Uterus (tissue), 4 donors: ENCODE data around the gene ILF3. TPM values are rescaled to one million over a fixed set of nuclear protein-coding genes. Genes with fewer than 3 reads are reported as not detected.

Experiments
- DNase-seq, 2 donors: peaks; one replicate each; pipeline ENCODE4 v3.0.0-alpha.2; 2019 to 2020
- H3K27ac ChIP-seq, 2 donors: fragments of 200-600 bp; sonication (generic); 1 replicate in 1 of 2; 2 replicates in 1 of 2; pipeline ENCODE4 v1.5.1; 2016 to 2018
- H3K27me3 ChIP-seq, 2 donors: fragments of 200-600 bp; sonication (generic); one replicate each; pipeline ENCODE4 v1.5.1; 2018 to 2019; ENCODE audit warnings: control low read depth in 1 of 2
- H3K36me3 ChIP-seq, 2 donors: fragments of 200-600 bp; sonication (generic); one replicate each; pipeline ENCODE4 v1.5.1; 2019; ENCODE audit warnings: control low read depth in 1 of 2
- H3K4me1 ChIP-seq, 2 donors: fragments of 200-600 bp; sonication (generic); one replicate each; pipeline ENCODE4 v1.5.1; 2018 to 2019; ENCODE audit warnings: control low read depth in 1 of 2
- H3K4me3 ChIP-seq, 2 donors: fragments of 200-600 bp; sonication (generic); 1 replicate in 1 of 2; 2 replicates in 1 of 2; pipeline ENCODE4 v1.5.1; 2018 to 2019; ENCODE audit warnings: mild to moderate bottlenecking in 1 of 2
- H3K9me3 ChIP-seq, 2 donors: fragments of 200-600 bp; sonication (generic); one replicate each; pipeline ENCODE4 v1.5.1; 2019; ENCODE audit warnings: control low read depth in 1 of 2
- POLR2A ChIP-seq, 2 donors: fragments of 450-650 bp; IDR thresholded peaks; one replicate each; pipeline ENCODE4 v1.6.1; 2016; ENCODE audit warnings: antibody characterized with exemption in 2 of 2, mild to moderate bottlenecking in 1 of 2, moderate library complexity in 1 of 2
- intact Hi-C: fragments of 100-400 bp; cut with DNase I; formaldehyde crosslinking; loops from one replicate; pipeline ENCODE4 v1.15.1; 2023; ENCODE audit warnings: low total_unique reads
- total RNA-seq, 4 donors: library from RNA; depleted of rRNA in 3 of 4; stranded (reverse); fragments of >200 nt in 3 of 4; gene quantifications; one replicate each; pipeline versions ENCODE4 v1.1.0 to v1.2.4, GENCODE V29; 2014 to 2023
- TF ChIP-seq, protein P1 (sequence below), 4 experiments: fragments of 200-600 bp in 2 of 4; fragments of 450-650 bp in 2 of 4; sonication (generic) in 2 of 4; IDR thresholded peaks; one replicate each; pipeline ENCODE4 v1.5.1; 2016 to 2019; ENCODE audit warnings: antibody characterized with exemption in 4 of 4, mild to moderate bottlenecking in 2 of 4, moderate library complexity in 1 of 4
- donor health status: DM: yes; HTN: yes; CAD: no.

The ILF3 gene
- total RNA-seq, 4 donors from 2014 or later = 57.1 to 282 (median 138) TPM

DNA sequence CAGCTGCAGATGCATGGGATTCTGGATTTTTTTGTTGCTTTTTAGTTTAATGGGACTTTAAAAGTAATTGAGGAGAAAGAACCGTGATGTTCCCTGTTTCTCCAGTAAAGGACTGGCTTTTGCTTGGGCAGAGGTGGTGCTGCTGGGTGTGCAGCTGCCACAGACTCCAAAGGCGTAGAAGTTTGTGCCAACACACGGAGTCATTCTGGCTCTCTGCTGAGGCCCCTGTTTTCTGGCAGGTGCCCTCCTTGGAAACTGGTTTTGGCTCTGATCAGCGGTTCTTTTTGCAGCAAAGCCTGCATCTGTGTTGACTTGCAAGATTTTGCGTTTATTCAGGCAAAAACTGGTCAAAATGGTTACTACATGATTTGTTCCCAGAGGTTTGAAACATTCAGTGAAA is 31.1 kb downstream of the ILF3 start:
- Histone ChIP-seq H3K27ac (no peak overlapping the region), H3K4me3 (no peak overlapping the region), H3K27me3 (no peaks in the 10 kb centered on the region), H3K4me1 (no peaks in the 10 kb centered on the region), H3K9me3 (no peaks in the 10 kb centered on the region), H3K36me3 (no peaks in the 10 kb centered on the region)
- intact Hi-C loops = no loop called here
- DNase-seq = no peak
- no peak for TF ChIP-seq POLR2A (IDR thresholded peaks at IDR 0.05)
- TF ChIP-seq, protein P1, sequence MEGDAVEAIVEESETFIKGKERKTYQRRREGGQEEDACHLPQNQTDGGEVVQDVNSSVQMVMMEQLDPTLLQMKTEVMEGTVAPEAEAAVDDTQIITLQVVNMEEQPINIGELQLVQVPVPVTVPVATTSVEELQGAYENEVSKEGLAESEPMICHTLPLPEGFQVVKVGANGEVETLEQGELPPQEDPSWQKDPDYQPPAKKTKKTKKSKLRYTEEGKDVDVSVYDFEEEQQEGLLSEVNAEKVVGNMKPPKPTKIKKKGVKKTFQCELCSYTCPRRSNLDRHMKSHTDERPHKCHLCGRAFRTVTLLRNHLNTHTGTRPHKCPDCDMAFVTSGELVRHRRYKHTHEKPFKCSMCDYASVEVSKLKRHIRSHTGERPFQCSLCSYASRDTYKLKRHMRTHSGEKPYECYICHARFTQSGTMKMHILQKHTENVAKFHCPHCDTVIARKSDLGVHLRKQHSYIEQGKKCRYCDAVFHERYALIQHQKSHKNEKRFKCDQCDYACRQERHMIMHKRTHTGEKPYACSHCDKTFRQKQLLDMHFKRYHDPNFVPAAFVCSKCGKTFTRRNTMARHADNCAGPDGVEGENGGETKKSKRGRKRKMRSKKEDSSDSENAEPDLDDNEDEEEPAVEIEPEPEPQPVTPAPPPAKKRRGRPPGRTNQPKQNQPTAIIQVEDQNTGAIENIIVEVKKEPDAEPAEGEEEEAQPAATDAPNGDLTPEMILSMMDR (IDR thresholded peaks at IDR 0.05) = no peak

DNA sequence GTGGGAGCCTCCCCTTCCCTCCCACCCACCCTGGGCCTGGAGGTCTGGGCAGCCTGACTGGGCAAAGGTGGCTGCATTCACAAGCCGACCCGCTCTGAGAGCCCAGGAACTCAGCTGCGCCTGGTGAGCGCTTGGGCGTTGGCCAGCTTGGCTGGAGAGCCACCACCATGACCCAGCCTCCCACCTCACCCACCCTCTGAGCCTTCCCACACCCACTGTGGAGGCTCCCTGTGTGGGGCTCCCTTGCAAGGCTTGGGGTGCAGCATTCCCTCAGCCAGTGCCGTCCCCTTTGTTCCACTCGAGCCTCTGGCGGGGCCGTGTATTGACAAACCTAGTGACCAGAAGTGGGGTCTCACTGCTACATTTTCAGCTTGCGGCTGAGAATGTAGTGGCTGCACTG is 32.0 kb downstream of the ILF3 start:
- Histone ChIP-seq H3K27me3 (no peaks in the 10 kb centered on the region), H3K9me3 (no peaks in the 10 kb centered on the region), H3K4me1 (no peaks in the 10 kb centered on the region), H3K27ac (no peak overlapping the region), H3K4me3 (no peak overlapping the region), H3K36me3 (no peaks in the 10 kb centered on the region)
- DNase-seq = no peak
- intact Hi-C loops = no loop called here
- TF ChIP-seq, protein P1 (IDR thresholded peaks at IDR 0.05) = no peak
- TF ChIP-seq POLR2A (IDR thresholded peaks at IDR 0.05) = no peak

DNA sequence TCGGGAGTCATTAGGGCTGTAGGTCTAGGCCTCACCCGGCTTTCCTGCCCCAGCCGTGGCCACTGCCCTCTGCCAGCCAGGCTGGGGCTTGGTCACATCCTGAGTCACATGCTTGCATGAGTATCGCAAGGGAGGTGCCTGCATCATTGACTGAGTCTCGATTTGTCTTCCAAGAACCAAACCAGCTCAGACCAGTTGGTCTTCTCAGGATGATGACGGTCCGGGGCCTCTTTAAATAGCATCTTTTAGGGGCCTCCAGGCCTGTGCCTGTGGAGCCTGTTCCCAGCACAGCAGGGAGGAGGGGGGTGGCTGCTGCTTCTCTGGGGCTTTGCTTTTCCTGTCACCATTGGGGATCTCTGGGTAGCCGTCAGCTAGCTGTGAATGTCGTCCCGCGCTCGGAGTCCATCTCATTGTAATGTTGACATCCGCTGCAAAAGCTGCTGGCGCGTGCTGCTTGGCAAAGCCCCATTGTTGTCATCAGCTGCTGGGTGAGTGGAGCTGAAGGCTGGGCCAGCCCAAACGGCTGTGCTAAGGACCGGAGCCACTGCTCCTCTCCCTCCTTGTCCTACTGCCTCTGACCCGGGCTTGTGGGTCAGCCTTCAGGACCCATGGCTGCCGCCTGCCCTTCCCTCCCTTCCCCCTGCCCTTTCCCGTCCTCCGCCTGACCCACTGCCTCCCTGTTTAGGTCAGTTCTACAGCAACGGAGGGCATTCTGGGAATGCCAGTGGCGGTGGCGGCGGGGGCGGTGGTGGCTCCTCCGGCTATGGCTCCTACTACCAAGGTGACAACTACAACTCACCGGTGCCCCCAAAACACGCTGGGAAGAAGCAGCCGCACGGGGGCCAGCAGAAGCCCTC is 32.7 kb downstream of the ILF3 start:
- DNase-seq = no peak
- Histone ChIP-seq H3K27me3 (no peaks in the 10 kb centered on the region), H3K27ac (no peak overlapping the region), H3K9me3 (no peaks in the 10 kb centered on the region), H3K4me3 (no peak overlapping the region), H3K4me1 (no peaks in the 10 kb centered on the region), H3K36me3 (no peaks in the 10 kb centered on the region)
- intact Hi-C loops = no loop called here
- no peak for TF ChIP-seq POLR2A (IDR thresholded peaks at IDR 0.05)
- TF ChIP-seq, protein P1 (IDR thresholded peaks at IDR 0.05) = no peak

DNA sequence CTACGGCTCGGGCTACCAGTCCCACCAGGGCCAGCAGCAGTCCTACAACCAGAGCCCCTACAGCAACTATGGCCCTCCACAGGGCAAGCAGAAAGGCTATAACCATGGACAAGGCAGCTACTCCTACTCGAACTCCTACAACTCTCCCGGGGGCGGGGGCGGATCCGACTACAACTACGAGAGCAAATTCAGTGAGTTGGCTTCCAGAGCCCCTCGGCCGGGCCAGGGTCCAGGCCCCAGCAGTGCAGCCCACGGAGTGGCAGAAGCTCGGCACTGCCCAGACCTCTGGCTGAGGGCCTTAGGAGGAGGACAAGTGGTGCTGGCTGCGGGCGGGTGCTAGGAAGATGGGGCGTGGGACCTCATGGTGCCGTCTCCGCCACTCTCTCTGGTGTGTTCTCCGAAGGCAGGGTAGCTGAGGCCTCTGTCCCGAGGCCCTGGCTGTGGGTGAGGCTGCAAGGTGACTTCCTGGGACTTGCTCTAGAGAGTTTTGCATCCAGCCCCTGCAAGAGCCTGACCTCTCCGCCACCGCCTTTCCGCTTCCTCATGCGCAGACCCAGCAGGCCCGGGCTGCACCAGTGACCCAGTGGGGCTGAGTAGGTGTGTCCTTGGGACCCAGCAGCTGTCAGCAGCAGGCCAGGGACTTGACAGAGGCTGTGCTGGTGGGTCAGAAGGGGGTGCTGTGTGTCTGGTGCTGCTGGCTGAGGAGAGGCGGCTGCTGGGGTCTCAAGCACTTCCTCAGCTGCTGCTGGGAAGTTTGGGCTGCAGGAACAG is 33.6 kb downstream of the ILF3 start:
- no peak overlapping the region for H3K27ac ChIP-seq
- no peaks in the 10 kb centered on the region for H3K27me3 ChIP-seq
- H3K36me3 ChIP-seq = no peaks in the 10 kb centered on the region
- H3K4me1 ChIP-seq = no peaks in the 10 kb centered on the region
- DNase-seq = no peak
- no peaks in the 10 kb centered on the region for H3K9me3 ChIP-seq
- H3K4me3 ChIP-seq = no peak overlapping the region
- intact Hi-C loops = no loop called here
- TF ChIP-seq, protein P1 (IDR thresholded peaks at IDR 0.05) = no peak
- TF ChIP-seq POLR2A (IDR thresholded peaks at IDR 0.05) = no peak
